Activated T-cell treated with anti-CD3 and anti-CD28 coated beads for 24 hours (primary cell): ENCODE results near the gene FBXO9.
A peak's percentile ranks its signal among the peaks of the same experiment; 100 is the strongest.

Experiments
- DNase-seq: peaks from one replicate; pipeline ENCODE4 v3.0.0-alpha.2; 2020; ENCODE audit warnings: low read depth

Gene FBXO9

DNA sequence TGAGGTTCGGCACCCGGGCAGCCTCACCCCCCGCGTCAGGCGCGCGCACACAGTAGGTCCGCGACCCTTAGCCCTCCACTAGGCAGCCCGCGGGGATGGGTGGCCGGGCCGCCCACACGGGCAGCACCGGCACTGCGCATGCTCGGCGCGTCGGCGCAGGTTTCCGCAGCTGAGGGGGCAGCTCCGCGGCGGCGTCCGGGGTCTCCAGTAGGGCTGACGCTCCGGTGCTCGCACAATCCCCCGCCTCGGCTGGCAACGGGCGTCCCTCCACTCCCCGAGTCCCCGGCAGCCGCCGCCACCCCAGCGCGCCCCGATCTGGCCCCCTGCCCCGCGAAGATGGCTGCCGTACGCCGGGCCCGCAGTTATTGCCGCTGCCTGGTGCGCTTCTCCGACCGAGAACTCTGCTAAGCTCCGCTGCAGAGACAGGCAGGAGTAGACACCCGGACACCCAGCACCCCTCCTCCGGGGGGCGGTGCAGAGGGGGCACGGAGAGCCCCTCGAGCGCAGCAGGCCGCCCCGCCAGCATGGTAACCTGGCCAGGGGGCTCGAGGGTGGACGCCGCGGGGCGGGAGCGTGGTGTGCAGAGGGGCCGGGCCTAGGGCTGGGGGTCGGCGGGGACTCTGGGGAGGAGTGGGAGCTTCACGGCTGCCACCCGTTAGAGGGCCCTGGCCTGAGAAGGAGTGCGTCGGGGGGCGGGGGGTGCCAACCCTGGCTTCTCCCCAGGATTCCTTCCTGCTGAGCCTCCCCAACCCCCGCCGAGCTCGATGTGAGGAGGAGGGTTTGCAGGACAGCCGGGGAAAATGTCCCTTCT is at the start of gene FBXO9:
TSS of gene FBXO9 (plus strand) at position 139 of the 811 bp plus-strand sequence. CDS start at position 525, 386 bp downstream.
- peak; percentile 79 for DNase-seq

DNA sequence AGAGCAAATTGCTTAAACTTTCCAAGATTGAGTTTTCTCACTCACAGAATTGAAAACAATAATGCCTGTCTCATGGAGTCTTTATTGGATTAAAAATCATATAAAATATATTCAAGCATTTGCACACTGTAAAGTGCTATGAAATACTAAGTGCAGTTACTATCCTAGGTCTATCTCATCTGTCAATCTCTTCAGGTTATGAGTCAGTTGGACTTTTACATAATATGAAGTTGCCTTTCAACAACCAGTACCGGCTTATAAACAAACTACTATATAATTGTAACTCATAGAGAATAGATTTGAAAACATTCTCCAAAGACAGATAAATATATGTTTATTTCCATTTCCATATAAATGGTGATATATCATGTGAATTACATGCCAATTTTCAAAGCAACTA is 49.7 kb upstream of the FBXO9 start:
- DNase-seq = no peak

DNA sequence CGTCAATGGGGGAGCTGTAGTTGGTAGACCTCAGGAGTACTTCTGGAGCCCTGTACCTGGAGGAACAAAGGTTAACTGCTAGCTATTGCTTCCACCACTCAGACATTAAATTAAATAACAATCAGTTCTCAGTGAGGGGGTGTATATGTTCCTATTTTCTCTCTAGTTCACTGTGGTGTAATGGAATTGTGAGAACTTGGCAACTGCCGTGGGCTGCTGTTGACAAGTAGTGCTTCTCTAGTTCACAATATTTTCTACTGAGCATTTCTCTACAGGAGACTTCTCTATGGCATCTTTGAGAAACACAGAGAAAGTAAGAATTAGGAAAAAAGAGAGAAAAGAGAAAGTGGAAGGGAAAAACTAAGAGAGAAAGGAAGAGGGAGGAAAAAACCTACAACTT is 46.8 kb upstream of the FBXO9 start:
- no peak for DNase-seq

DNA sequence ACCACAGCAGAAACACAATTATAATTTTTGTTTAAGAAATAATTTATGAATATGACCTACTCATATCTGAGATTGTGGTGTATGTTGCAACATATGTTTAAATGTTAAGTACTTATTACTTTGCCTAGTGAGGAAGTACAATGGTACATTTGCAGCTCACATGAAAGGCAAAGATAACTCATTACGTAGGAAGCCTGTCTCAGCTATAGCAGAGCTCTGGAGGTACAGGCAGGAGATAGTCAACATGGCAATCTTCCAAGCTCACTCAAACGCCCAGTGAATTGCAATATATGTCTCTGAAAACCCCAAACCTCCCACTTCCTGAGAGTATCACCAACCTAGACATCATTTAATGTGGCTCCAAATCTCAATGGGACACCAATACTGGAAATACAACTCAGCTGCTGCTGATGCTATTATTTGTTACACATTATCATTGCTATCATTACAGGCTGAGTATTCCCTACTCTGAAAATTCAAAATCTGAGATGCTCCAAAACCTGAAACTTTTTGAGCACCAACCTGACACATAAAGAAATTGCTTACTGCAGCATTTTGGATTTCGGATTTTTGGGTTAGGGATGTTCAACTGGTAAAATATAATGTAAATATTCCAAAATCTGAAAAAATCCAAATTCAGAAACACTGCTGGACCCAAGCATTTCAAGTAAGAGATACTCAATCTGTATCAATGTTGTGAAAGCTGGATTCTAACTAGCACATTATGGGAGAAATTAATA is 45.0 kb upstream of the FBXO9 start:
- DNase-seq = no peak

DNA sequence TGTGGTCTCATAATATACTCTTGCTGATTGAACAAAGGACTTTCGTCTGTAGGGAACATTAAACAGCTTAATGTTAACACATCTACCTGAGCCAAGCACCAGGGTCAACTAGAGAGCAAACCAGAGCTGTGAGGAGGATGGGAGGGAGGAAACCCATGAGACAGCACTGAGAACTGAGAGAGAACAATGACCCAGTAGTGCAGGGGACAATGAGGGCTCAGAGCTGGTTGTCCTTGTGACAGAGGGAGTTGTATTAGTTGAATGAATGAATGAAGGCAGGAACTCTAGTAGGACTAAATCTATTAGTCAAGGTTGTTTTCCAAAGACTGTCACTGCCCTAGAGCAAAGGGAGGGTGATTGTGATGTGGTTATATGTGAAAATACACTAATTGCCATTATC is 41.9 kb upstream of the FBXO9 start:
- DNase-seq = no peak

DNA sequence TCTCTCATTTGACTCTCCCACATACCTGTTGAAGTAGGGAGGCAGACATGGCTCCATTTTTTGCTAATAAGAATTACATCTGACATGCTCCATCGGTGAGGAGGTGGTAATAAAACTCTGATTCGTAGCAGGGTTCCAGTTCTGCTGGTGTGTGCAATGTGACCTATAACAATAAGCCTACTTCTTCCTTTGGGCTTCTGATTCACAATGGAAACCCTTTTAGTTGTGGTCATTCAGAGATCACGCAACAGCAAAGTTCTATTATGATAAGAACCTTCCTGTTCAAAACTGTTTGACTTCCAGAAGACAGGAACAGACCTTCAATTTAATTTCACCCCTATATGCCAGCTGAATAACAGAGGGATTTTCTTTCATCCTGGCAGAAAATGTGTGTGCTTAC is 38.7 kb upstream of the FBXO9 start:
- no peak for DNase-seq

DNA sequence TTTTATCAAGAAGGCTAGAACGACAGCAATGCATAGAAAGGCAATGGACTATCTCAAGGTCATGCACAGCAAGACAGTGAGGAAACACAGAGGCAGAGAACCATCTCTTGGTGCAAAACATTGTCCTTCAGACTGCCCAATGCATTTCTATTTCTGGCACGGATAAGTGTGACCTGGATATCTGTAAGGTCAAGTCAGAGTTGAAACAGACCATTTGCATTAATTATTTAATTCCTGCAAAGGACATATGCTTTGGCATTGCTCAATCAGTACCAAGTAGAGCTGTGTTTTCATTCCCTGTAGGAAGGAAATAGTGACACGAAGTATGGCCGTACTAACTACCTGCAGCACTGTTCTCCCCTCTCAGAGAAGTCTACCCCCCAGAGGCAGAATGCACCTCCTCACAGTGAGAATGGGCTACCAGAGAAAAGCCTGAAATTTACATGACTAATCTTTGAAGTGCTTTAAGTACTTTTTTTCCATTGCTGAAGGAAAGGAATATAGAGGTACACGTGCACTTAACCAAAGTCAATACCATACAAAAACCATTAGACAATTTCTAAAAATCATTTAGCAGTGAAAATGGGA is 38.0 kb upstream of the FBXO9 start:
- no peak for DNase-seq

DNA sequence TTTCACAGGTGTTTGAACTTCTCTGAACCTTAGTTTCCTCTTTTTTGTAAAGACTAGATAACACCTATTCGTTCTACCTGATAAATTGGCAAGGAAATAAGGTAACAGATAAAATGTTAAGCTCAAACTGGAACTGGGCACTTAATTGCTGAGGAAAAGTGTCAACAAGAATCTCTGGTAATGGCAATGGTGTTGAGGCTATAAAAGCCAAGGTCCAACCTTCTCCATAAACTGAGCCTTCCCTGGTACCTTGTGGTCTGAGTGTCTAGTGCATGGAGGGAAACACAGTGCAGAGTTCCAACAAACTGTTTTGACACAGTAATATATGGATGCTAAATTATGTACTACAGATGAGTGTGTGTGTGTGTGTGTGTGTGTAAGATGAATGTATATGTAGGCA is 36.7 kb upstream of the FBXO9 start:
- DNase-seq = no peak

DNA sequence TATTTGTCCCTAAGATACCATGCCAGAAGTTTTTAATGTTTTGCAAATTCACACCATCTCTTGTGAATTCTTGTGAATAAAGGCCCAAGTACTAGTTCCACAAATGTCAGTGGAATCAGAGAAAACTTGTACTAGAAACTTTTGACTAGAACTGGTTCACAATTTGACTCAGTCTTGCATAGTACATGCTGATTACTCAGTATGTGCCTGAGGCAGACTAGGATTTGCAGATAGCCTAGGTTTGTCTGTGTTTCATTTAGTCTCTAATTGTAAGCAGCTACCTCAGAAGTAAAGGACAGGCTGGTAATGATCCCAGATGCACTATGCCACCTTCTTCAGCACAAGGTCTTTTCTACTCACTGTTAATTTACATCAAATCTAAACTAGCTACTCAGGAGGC is 35.9 kb upstream of the FBXO9 start:
- no peak for DNase-seq

DNA sequence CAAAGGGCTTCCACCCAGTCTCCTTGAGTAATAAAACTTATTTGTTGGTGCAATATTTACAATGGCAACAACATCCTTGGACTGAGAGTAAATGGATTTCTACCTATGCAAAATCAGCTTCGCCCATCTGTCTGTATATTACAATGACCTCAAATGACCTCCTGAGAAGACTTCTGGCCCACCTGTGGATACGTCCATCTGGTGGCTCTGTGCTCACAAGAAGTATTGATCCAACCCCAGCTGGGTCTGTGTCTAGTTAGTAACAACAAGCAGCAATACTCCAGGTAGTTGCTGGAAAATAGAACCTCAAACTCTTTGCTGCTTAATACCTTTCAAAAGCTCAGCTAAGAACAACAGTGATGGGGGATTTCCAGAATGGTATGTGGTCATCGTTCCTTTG is 35.4 kb upstream of the FBXO9 start:
- DNase-seq = no peak

DNA sequence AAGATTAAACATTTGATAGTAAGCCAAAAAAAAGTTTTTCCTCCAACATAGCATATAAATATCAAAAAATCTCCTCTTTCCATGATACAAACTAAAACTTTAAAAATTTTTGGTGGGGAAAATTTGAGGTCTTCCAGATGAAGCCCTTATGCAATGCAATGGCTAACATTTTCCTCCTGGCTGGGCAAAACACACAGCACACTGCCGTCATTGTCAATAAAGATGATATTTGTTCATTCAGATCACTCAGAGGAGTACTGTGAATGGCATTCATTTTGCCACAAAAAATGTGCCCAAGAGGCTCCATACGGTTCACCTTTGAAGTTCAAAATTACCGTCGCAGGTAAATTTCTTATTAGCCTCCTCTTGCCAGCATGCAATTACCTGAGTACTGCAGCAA is 33.9 kb upstream of the FBXO9 start:
- no peak for DNase-seq

DNA sequence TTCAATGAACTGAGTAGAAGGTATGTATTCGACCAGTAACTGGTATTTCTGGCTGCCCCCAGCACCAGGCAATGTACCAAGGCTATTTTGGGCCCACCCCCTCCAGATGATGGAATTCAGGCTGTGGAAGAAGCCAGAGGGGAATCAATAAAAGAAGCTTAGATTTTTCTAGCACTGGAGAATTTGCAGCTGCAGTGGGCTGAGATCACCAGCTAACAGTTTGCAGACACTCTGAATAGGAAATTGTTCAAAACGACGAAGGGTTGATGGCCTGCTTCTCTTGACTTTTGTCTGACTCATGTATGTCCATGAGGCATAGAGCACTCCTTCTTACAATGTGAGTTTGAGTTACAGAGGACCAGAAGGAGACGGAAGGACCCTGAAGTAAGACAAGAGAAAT is 32.4 kb upstream of the FBXO9 start:
- DNase-seq = no peak

DNA sequence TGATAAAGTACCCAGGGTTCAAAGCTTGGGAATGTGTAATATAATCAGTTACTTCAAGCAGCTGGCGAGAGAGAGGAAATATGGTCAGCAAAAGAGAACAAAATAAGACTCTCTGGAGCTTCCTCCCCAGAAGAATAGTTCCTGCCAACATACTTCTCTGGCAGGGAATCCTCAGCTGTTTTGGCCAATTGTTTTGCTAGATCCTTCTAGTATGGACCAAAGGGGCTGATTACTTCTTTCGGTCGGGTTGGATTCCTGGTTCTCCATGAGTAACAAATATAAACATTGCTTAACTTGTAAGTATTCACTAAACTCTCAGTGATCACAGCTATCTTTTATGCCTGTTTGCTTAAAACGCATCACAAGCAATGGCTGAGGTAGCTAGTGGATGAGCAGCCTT is 31.4 kb upstream of the FBXO9 start:
- no peak for DNase-seq

DNA sequence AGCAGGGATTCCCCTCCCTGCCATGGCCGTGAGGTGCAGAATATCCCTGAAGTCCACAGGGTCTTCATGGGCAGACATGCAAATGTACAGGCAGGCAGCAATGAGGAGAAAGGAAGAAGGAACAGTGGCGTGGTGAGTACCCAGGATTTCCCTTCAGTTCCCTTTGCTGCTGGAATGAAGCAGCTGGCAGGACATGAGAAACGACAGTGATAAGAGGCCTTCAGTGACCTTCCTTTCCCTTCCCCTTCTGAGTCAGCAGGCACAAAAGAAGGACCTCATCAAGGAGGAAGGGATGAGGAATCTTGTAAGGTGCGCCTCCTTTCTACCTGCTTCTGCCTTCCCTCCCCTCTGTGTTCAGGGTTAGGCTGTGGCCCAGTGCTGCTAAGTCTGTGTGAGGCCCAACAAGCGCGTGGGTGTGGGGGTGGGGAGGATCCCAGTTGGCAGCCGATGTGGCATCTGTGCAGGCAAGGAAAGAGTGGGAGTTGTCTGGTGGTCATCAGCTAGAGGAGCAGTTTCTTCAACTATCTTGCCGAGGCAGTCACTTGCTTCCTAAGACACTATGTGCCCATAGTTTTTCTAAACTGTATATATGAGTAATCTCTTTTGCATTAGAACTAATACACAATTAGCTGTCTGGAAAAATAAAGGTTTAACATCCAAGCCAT is 29.5 kb upstream of the FBXO9 start:
- DNase-seq = no peak

DNA sequence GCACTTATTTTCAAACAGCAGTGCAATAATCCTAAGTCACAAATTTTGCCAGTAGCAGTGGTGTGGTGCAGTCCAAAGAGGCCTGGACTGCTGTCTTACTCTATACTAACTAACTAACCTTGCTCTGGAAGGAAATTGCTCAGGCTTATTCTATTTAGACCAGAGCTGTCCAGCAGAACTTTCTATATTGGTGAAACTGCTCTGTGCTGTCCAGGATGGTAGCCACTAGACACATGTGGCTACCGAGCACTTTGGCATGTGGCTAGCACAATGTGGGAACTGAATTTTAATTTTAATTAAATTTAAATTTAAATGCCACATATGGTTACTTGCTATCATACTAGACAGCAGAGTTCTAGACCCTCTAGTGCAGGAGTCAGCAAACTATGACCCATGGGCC is 27.1 kb upstream of the FBXO9 start:
- DNase-seq = no peak

DNA sequence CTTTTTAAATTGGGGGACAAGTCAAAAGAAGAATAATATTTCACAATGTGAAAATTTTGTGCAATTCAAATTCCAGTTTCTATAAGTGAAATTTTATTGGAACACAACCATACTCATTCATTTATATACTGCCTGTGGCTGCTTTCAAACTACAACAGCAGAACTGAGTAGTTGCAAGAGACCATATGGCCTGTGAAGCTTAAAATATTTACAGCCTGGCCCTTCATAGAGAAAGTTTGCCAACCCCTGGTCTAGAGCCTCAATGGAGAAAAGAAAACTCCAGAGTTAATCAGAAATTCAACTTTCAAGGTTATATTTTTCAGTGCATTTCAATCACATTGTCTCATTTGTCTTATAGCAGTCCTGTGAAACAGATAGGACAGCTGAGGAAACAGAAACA is 26.6 kb upstream of the FBXO9 start:
- DNase-seq = no peak

DNA sequence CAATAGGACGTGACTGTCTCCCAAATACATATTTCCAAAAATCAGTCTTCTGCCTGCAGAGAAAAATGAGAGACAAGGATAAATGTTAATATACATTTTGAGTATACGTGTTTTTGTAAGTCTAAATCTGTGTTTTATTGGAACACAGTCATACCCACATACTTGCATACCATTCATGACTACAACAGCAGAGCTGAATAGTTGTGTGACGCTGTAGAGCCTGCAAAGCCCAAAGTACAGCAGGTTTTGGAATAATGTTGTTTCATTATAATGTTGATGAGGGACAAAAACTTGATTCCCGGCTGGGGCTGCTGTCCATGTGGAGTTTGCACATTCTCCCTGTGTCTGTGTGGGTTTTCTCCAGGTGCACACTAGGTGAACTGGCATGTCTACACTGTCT is 23.8 kb upstream of the FBXO9 start:
- DNase-seq = no peak

DNA sequence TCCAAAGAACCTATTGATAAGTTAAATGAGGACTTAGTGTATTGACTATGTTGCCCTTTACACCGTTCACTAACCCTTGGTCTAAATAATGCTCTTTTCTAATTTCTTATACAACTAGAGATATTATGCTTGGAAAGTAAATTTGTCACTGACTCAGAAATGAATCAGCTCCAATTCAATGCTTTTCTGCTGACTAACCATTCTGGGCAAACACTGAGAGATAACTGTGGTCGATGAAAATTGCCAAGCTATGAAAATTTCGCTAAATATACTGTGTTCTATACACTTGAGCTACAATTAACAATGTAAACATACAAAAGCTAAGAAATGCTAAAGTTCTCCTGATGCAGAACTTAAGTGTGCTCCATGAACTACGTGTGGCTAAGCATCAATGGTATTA is 23.1 kb upstream of the FBXO9 start:
- no peak for DNase-seq

DNA sequence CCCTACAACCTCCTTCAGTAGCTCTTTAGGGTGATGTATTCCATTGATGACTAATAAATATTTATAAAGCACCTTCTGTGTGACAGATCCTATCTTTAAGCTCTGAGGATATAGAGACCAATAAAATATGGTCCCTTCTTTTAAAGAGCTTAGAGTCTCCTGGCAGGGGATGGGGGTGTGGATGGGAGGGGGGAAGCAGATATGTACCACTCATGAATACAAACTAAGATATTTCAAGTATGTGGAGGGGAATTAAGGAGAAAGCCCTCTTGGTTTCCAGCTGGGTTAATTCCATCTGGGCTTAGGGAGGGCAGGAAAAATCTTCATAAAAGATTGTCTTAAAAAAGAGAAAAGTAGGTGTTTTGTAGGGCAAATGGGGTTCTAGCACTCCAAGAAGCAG is 21.6 kb upstream of the FBXO9 start:
- DNase-seq = no peak

DNA sequence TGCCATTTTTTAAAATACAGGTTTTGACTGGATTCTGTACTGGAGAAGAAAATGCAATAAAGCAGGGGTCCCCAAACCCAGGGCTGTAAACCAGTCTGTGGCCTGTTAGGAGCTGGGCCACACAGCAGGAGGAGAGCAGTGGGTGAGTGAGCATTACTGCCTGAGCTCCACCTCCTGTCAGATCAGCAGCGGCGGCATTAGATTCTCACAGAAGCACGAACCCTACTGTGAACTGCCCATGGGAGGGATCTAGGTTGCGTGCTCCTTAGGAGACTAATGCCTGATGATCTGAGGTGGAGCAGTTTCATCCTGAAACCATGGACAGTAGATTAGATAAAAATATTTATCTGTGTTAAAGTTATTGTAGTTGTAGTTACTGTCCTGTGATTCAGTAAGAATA is 21.1 kb upstream of the FBXO9 start:
- DNase-seq = no peak

DNA sequence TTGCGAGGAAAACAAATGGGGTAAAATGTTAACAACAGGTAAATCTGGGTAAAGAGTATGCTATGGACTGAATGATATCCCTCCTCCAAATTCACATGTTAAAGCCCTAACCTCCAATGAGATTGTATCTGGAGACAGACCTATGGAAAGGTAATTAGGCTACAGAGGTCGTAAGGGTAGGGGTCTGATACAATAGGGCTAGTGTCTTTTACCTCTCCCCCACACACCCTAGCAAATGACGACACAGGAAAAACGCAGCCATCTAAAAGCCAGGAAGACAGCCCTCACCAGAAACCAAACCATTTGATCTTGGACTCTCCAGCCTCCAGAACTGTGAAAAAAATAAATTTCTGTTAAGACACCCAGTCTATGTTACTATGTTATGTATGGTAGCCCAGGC is 20.6 kb upstream of the FBXO9 start:
- DNase-seq = no peak

DNA sequence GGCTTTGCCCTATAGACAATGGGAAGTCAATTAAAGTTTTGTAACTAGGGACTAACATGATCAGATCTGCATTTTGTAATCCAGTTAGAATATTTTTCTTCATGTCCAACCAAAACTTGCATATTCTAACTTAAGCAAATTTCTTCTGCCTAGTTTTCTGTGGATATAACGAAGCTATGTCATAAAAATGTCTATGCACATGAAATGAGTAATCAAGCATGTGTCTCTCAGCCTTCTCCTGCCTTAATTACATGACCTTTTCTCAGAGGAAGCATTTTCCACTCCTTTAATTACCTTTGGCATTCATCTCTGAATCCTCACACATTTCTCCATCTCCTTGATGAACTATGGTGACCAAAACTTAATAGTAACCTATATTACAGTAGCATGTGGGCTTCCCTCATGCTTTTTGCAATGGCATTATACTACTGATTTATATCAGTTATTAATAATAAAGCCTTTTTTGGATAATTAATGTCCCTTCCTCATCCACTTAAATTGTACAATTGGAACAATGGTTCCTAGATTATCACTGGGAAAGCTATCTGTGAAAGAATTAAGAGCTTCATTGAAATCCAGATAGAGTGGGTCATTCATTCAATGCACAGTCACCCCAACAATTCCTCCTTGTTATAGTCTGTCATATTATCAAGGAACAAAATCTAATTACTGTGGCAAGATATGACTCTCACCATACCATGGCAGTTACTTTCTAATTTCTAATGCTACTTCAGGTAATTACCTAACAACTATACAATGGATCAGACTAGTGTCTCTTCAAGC is 19.1 kb upstream of the FBXO9 start:
- no peak for DNase-seq
